Hepatocyte (in vitro differentiated cells): ENCODE data around the gene IGSF9. TPM values are rescaled to one million over a fixed set of nuclear protein-coding genes. Genes with fewer than 3 reads are reported as not detected.

Source experiments
- DNase-seq: peaks from one replicate; pipeline ENCODE4 v3.0.0-alpha.2; 2016; ENCODE audit warnings: low spot score
- H2AFZ ChIP-seq: fragments of 200-600 bp; sonication (generic); 2 replicates; pipeline ENCODE4 v1.6.0; 2016; ENCODE audit warnings: antibody characterized with exemption, mild to moderate bottlenecking
- H3K27ac ChIP-seq: fragments of 200-600 bp; sonication (generic); 2 replicates; pipeline ENCODE4 v1.5.1; 2016; ENCODE audit warnings: mild to moderate bottlenecking
- H3K27me3 ChIP-seq: fragments of 200-600 bp; sonication (generic); 2 replicates; pipeline ENCODE4 v1.6.1; 2016
- H3K36me3 ChIP-seq: fragments of 200-600 bp; sonication (generic); replicated peaks from 2 replicates; pipeline ENCODE4 v1.5.1; 2016; ENCODE audit warnings: low read depth; ENCODE audit not compliant: insufficient read depth
- H3K4me1 ChIP-seq: fragments of 200-600 bp; sonication (generic); 2 replicates; pipeline ENCODE4 v1.5.1; 2016; ENCODE audit warnings: mild to moderate bottlenecking, moderate library complexity; ENCODE audit not compliant: insufficient read depth
- H3K4me2 ChIP-seq: fragments of 200-600 bp; sonication (generic); 2 replicates; pipeline ENCODE4 v1.6.0; 2016
- H3K4me3 ChIP-seq: fragments of 200-600 bp; sonication (generic); 2 replicates; pipeline ENCODE4 v1.5.1; 2016; ENCODE audit warnings: mild to moderate bottlenecking
- H3K79me2 ChIP-seq: fragments of 200-600 bp; sonication (generic); 2 replicates; pipeline ENCODE4 v1.6.0; 2017; ENCODE audit warnings: mild to moderate bottlenecking
- H3K9me2 ChIP-seq: fragments of 200-600 bp; sonication (generic); replicated peaks from 2 replicates; pipeline ENCODE4 v1.6.0; 2017; ENCODE audit warnings: mild to moderate bottlenecking; ENCODE audit not compliant: insufficient read depth
- H3K9me3 ChIP-seq: fragments of 200-600 bp; sonication (generic); 2 replicates; pipeline ENCODE4 v1.5.1; 2016; ENCODE audit warnings: low read depth, mild to moderate bottlenecking
- H4K20me1 ChIP-seq: fragments of 200-600 bp; sonication (generic); 2 replicates; pipeline ENCODE4 v1.6.0; 2016; ENCODE audit warnings: mild to moderate bottlenecking; ENCODE audit not compliant: insufficient read depth, poor library complexity, severe bottlenecking
- CTCF ChIP-seq: fragments of 200-600 bp; sonication (generic); IDR thresholded peaks from 2 replicates; pipeline ENCODE4 v1.5.1; 2016; ENCODE audit warnings: antibody characterized with exemption, mild to moderate bottlenecking; ENCODE audit not compliant: poor library complexity
- EZH2 ChIP-seq: fragments of 200-600 bp; sonication (generic); IDR thresholded peaks from 2 replicates; pipeline ENCODE4 v1.6.1; 2016; ENCODE audit warnings: antibody characterized with exemption, mild to moderate bottlenecking, borderline replicate concordance
- EZH2phosphoT487 ChIP-seq: fragments of 200-600 bp; sonication (generic); IDR thresholded peaks from one replicate; pipeline ENCODE4 v1.6.1; 2018; ENCODE audit warnings: antibody characterized with exemption, mild to moderate bottlenecking, low read depth, moderate library complexity; ENCODE audit not compliant: unreplicated experiment, severe bottlenecking
- WGBS: methylation state at CpG from one replicate; pipeline ENCODE4 v1.1.6; 2016; ENCODE audit warnings: low lambda C conversion rate; ENCODE audit errors: missing lambda C conversion rate; 5-methylcytosine and 5-hydroxymethylcytosine counted together
- polyA plus RNA-seq: library from polyadenylated mRNA; unstranded; fragments of >200 nt; fragmentation: Nextera tagmentation; extraction: Ambion mirVana; gene quantifications from 2 replicates; pipeline ENCODE4 v1.2.1, GENCODE V29; 2016
- total RNA-seq: library from RNA; depleted of rRNA; stranded (reverse); fragments of >200 nt; gene quantifications from 2 replicates; pipeline ENCODE4 v1.2.3, GENCODE V29; 2014

The IGSF9 gene
- total and polyA plus RNA-seq, 2 experiments from 2014 or later = 8.2 to 22.5 TPM

- Histone ChIP-seq H3K4me3 (peak overlapping the region; percentile 50), H3K4me1 (peaks cover 28% of the 10 kb centered on the region), H4K20me1 (no peaks in the 10 kb centered on the region), H3K9me2 (no peaks in the 10 kb centered on the region), H3K4me2 (peak overlapping the region; percentile 96), H3K27me3 (no peaks in the 10 kb centered on the region), H3K27ac (peak overlapping the region; percentile 95), H3K79me2 (peaks cover 26% of the 10 kb centered on the region), H3K36me3 (no peaks in the 10 kb centered on the region), H3K9me3 (no peaks in the 10 kb centered on the region), H2AFZ (peak overlapping the region; percentile 42)
- peak; percentile 92 for DNase-seq
- TF ChIP-seq EZH2phosphoT487 = no peak
- no peak for TF ChIP-seq EZH2
- TF ChIP-seq CTCF = no peak
- WGBS = 11% methylated on average over 15 of the region's 31 CpGs
Measured at GRCh38 chr1:159924025-159924790, 21.2 kb downstream of the IGSF9 start.

- H3K36me3 ChIP-seq = no peaks in the 10 kb centered on the region
- TF ChIP-seq CTCF = no peak
- TF ChIP-seq EZH2phosphoT487 = no peak
- no peak for TF ChIP-seq EZH2
- H2AFZ ChIP-seq = no peak overlapping the region
- no peaks in the 10 kb centered on the region for H3K9me3 ChIP-seq
- no peak overlapping the region for H3K4me3 ChIP-seq
- H3K27me3 ChIP-seq = no peaks in the 10 kb centered on the region
- peak overlapping the region; percentile 95 for H3K27ac ChIP-seq
- peaks cover 26% of the 10 kb centered on the region for H3K79me2 ChIP-seq
- H3K4me2 ChIP-seq = peak overlapping the region; percentile 96
- DNase-seq = peak; percentile 87
- H4K20me1 ChIP-seq = no peaks in the 10 kb centered on the region
- H3K4me1 ChIP-seq = peaks cover 28% of the 10 kb centered on the region
- 31% methylated on average over 19 of the region's 20 CpGs for WGBS
- no peaks in the 10 kb centered on the region for H3K9me2 ChIP-seq
Measured at GRCh38 chr1:159923203-159924024, 22.0 kb downstream of the IGSF9 start.

- Histone ChIP-seq H2AFZ (no peak overlapping the region), H3K27ac (peak overlapping the region; percentile 95), H3K27me3 (no peaks in the 10 kb centered on the region), H3K9me2 (no peaks in the 10 kb centered on the region), H3K4me1 (peaks cover 28% of the 10 kb centered on the region), H3K4me2 (peak overlapping the region; percentile 96), H3K4me3 (no peak overlapping the region), H4K20me1 (no peaks in the 10 kb centered on the region), H3K79me2 (peaks cover 26% of the 10 kb centered on the region), H3K36me3 (no peaks in the 10 kb centered on the region), H3K9me3 (no peaks in the 10 kb centered on the region)
- WGBS = 67% methylated on average over 8 of the region's 8 CpGs
- peak; percentile 55 for DNase-seq
- TF ChIP-seq EZH2 (no peak), CTCF (no peak), EZH2phosphoT487 (no peak)
Measured at GRCh38 chr1:159922511-159923202, 22.8 kb downstream of the IGSF9 start.
